ENCODE results near the gene SPATA16. TPM values are rescaled to one million over a fixed set of nuclear protein-coding genes. Genes with fewer than 3 reads are reported as not detected.
"Not testable (repeated sequence)": the region's sequence is repeated elsewhere in the genome, so short reads cannot be mapped to it uniquely, and the experiment has no call there.

SPATA16 gene
- total and polyA plus RNA-seq, 2 donors (not counting 3 experiments of a cell fraction or from before 2014, with no cell fraction given) = not detected

DNA sequence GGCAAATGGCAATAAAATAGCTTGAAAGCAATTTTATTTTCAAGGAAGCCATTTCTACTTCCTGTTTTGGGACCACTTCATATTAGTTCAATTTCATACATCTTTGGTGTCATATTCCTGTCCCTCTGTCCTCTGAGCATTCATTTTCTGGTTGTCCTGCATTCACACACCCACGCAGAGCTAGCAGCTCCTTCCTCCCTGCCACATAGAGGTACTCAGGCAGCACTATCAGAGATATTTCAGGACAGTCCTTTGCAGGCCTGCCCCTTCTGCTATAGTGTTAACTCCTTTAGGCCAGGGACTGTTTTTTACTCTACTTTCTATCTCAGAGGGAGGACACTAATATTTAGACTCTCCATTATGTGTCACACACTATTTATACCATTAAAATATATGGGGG is 258.5 kb downstream of the SPATA16 start:
- Histone ChIP-seq H3K4me2 (ENCODE audit: insufficient read depth, low read length) (no peak overlapping the region), H4K20me1 (replicated peaks; ENCODE audit: control insufficient read depth, extremely low read depth, insufficient read depth, low read length) (no peaks in the 10 kb centered on the region), H3K27ac (ENCODE audit: insufficient read depth, low read depth, low read length) (no peak overlapping the region), H3K9ac (replicated peaks; ENCODE audit: extremely low read depth, insufficient read depth, low read length) (no peak overlapping the region), H3K9me3 (replicated peaks; ENCODE audit: control insufficient read depth, insufficient read depth, low read length) (no peaks in the 10 kb centered on the region), H3K79me2 (ENCODE audit: control insufficient read depth, insufficient read depth, low read length) (no peaks in the 10 kb centered on the region), H2AFZ (ENCODE audit: low read depth, low read length) (no peak overlapping the region), H3K4me1 (ENCODE audit: control insufficient read depth, extremely low read depth, insufficient read depth, low read length) (peaks cover 2% of the 10 kb centered on the region), H3K9me1 (replicated peaks; ENCODE audit: control insufficient read depth, extremely low read depth, insufficient read depth, low read length) (no peaks in the 10 kb centered on the region), H3K4me3 (replicated peaks in 1 of 3; ENCODE audit: insufficient read depth in 1 of 3, low read depth in 1 of 3, low read length in 3 of 3) (no peak overlapping the region), H3K36me3 (ENCODE audit: control insufficient read depth in 2 of 2, extremely low read depth in 1 of 2, insufficient read depth in 2 of 2, low read length in 2 of 2) (no peaks in the 10 kb centered on the region), H3K27me3 (ENCODE audit: control insufficient read depth in 2 of 2, insufficient read depth in 2 of 2, low read length in 2 of 2) (no peaks in the 10 kb centered on the region)
- DNase-seq (ENCODE audit: low read depth, low spot score) (no peak), FAIRE-seq (no peak)
- intact Hi-C loops (cut with micrococcal nuclease) (no loop called here), dilution Hi-C loops (cut with MboI; ENCODE audit: extremely low pct_ligation_motif_present, low sequenced_read_pairs) (no loop called here)
- TF ChIP-seq MAX (IDR thresholded peaks at IDR 0.05; ENCODE audit: insufficient read depth, insufficient read length) (no peak), CTCF (IDR thresholded peaks at IDR 0.05; ENCODE audit: extremely low read depth in 1 of 2, insufficient read depth in 1 of 2, low read depth in 1 of 2, low read length in 2 of 2) (no peak), EZH2 (IDR thresholded peaks at IDR 0.05; ENCODE audit: borderline replicate concordance, low read depth, low read length, severe bottlenecking) (no peak), POLR2A (IDR thresholded peaks at IDR 0.05; ENCODE audit: low read depth, low read length) (no peak), JUN (IDR thresholded peaks at IDR 0.05; ENCODE audit: borderline replicate concordance, insufficient read depth, insufficient read length, low read depth) (no peak), POLR2AphosphoS5 (IDR thresholded peaks at IDR 0.05; ENCODE audit: insufficient read depth, low read depth, low read length) (no peak), GATA2 (IDR thresholded peaks at IDR 0.05; ENCODE audit: insufficient read depth, insufficient read length, low read depth, low read length) (no peak), FOS (IDR thresholded peaks at IDR 0.05; ENCODE audit: borderline replicate concordance, insufficient read depth, low read length) (no peak)
- POLR2A ChIA-PET = interaction anchor here (0.6 kb wide), 1 partner anchor 1060 kb away, joined by 3 read pairs; no protein-coding TSS in a partner anchor
- no TSS peak for BruUV-seq (replicated peaks)
- CTCF ChIA-PET = interaction anchor here (1.0 to 1.4 kb wide), 3 partner anchors 12 to 96 kb away, joined by 3 to 7 read pairs (median 6); no protein-coding TSS in a partner anchor

GRCh38 chr3:172879381-172879780 is 261.7 kb downstream of the SPATA16 start:
- H3K4me3 ChIP-seq (replicated peaks in 1 of 3; ENCODE audit: insufficient read depth in 1 of 3, low read depth in 1 of 3, low read length in 3 of 3); POLR2A ChIA-PET; H3K27ac ChIP-seq (ENCODE audit: insufficient read depth, low read depth, low read length); H3K9me1 ChIP-seq (replicated peaks; ENCODE audit: control insufficient read depth, extremely low read depth, insufficient read depth, low read length); intact Hi-C loops (cut with micrococcal nuclease); DNase-seq (ENCODE audit: low read depth, low spot score); H3K27me3 ChIP-seq (ENCODE audit: control insufficient read depth in 2 of 2, insufficient read depth in 2 of 2, low read length in 2 of 2); dilution Hi-C loops (cut with MboI; ENCODE audit: extremely low pct_ligation_motif_present, low sequenced_read_pairs); H3K36me3 ChIP-seq (ENCODE audit: control insufficient read depth in 2 of 2, extremely low read depth in 1 of 2, insufficient read depth in 2 of 2, low read length in 2 of 2); BruUV-seq (replicated peaks); FAIRE-seq; CTCF ChIA-PET; H3K4me2 ChIP-seq (ENCODE audit: insufficient read depth, low read length); H3K9ac ChIP-seq (replicated peaks; ENCODE audit: extremely low read depth, insufficient read depth, low read length); H3K9me3 ChIP-seq (replicated peaks; ENCODE audit: control insufficient read depth, insufficient read depth, low read length); H3K79me2 ChIP-seq (ENCODE audit: control insufficient read depth, insufficient read depth, low read length); H4K20me1 ChIP-seq (replicated peaks; ENCODE audit: control insufficient read depth, extremely low read depth, insufficient read depth, low read length); H2AFZ ChIP-seq (ENCODE audit: low read depth, low read length): not testable (repeated sequence)
- peaks cover 23% of the 10 kb centered on the region for H3K4me1 ChIP-seq (ENCODE audit: control insufficient read depth, extremely low read depth, insufficient read depth, low read length)
